HG03439 (cell line): ENCODE data around the gene GPM6B.
"Not testable (repeated sequence)": the region's sequence is repeated elsewhere in the genome, so short reads cannot be mapped to it uniquely, and the experiment has no call there.

Experiments used
- ATAC-seq: cut with Tn5 transposase; IDR thresholded peaks from one replicate; pipeline ENCODE4 v1.9.1; 2021; ENCODE audit warnings: mild to moderate bottlenecking, moderate library complexity; ENCODE audit not compliant: unreplicated experiment

GPM6B gene

GRCh38 chrX:13733506-13733905 lies 83.4 kb downstream of the GPM6B start:
- ATAC-seq, result no peak

- no peak for ATAC-seq
These were observed 84.4 kb downstream of the GPM6B start for GRCh38 chrX:13732246-13733067.

GRCh38 chrX:13730523-13730922 lies 86.4 kb downstream of the GPM6B start:
- ATAC-seq, result not testable (repeated sequence)

GRCh38 chrX:13726583-13726982 lies 90.3 kb downstream of the GPM6B start:
- not testable (repeated sequence) for ATAC-seq

GRCh38 chrX:13724878-13725277 lies 92.0 kb downstream of the GPM6B start:
- ATAC-seq, result not testable (repeated sequence)

- ATAC-seq, result no peak
These were observed 94.9 kb downstream of the GPM6B start for GRCh38 chrX:13721819-13722519.

- no peak for ATAC-seq
These were observed 95.5 kb downstream of the GPM6B start for GRCh38 chrX:13721371-13721770.
